Tibial artery (tissue), 4 donors: ENCODE measurements around the gene TRIM52.
"Not testable (repeated sequence)": the region's sequence is repeated elsewhere in the genome, so short reads cannot be mapped to it uniquely, and the experiment has no call there.

Experiments
- DNase-seq, 2 donors: peaks; one replicate each; pipeline ENCODE4 v3.0.0-alpha.2; 2019
- H3K27ac ChIP-seq, 2 donors: fragments of 200-600 bp; sonication (generic) in 1 of 2; 1 replicate in 1 of 2; 2 replicates in 1 of 2; pipeline ENCODE4 v1.5.1; 2018 to 2019; ENCODE audit warnings: mild to moderate bottlenecking in 1 of 2
- H3K27me3 ChIP-seq, 2 donors: fragments of 200-600 bp; sonication (generic) in 1 of 2; one replicate each; pipeline versions ENCODE4 v1.5.1 to v1.6.0; 2016 to 2019
- H3K36me3 ChIP-seq, 3 donors: fragments of 200-600 bp; sonication (generic) in 2 of 3; one replicate each; pipeline ENCODE4 v1.5.1; 2016 to 2019; ENCODE audit warnings: mild to moderate bottlenecking in 2 of 3
- H3K4me1 ChIP-seq, 4 donors: fragments of 200-600 bp; sonication (generic) in 2 of 4; 1 replicate in 3 of 4; 2 replicates in 1 of 4; pipeline ENCODE4 v1.5.1; 2016 to 2019
- H3K4me3 ChIP-seq, 2 donors: fragments of 200-600 bp; sonication (generic) in 1 of 2; 1 replicate in 1 of 2; 2 replicates in 1 of 2; pipeline ENCODE4 v1.5.1; 2018 to 2019; ENCODE audit warnings: mild to moderate bottlenecking in 2 of 2
- H3K9me3 ChIP-seq, 3 donors: fragments of 200-600 bp; sonication (generic) in 1 of 3; one replicate each; pipeline ENCODE4 v1.5.1; 2016 to 2019
- CTCF ChIP-seq, 2 experiments: fragments of 200-600 bp in 1 of 2; fragments of 450-650 bp in 1 of 2; IDR thresholded peaks; one replicate each; pipeline ENCODE4 v1.5.1; 2017 to 2019; ENCODE audit warnings: antibody characterized with exemption in 2 of 2, mild to moderate bottlenecking in 1 of 2, moderate library complexity in 1 of 2
- intact Hi-C: fragments of 100-400 bp; cut with DNase I; formaldehyde crosslinking; loops from one replicate; pipeline ENCODE4 v1.15.0; 2023; ENCODE audit warnings: low total_unique reads

The TRIM52 gene

GRCh38 chr5:181219262-181220177 lies 41.4 kb downstream of the TRIM52 start:
- intact Hi-C loops, result loop anchor here (2.0 kb wide), 1 partner anchor 15 kb away; the partner anchor contains the start of gene TRIM7
- Histone ChIP-seq H3K36me3 (no peaks in the 10 kb centered on the region), H3K27me3 (no peaks in the 10 kb centered on the region), H3K4me1 (peaks cover 6 to 36% (median 15%) of the 10 kb centered on the region in 4 donors), H3K4me3 (no peak overlapping the region), H3K27ac (no peak overlapping the region), H3K9me3 (no peaks in the 10 kb centered on the region)
- TF ChIP-seq CTCF (IDR thresholded peaks at IDR 0.05), result no peak
- no peak for DNase-seq

- Histone ChIP-seq H3K4me3 (peak overlapping the region; percentile 51 to 61), H3K36me3 (no peaks in the 10 kb centered on the region), H3K27me3 (no peaks in the 10 kb centered on the region), H3K4me1 (peaks cover 0 to 29% (median 9%) of the 10 kb centered on the region in 4 donors), H3K27ac (peak overlapping the region; percentile 69 to 75), H3K9me3 (no peaks in the 10 kb centered on the region)
- intact Hi-C loops, result loop anchor here (2.0 kb wide), 1 partner anchor 14 kb away; the partner anchor contains the start of gene TRIM7
- DNase-seq, result no peak
- TF ChIP-seq CTCF (IDR thresholded peaks at IDR 0.05), result no peak
These were observed 42.2 kb downstream of the TRIM52 start for GRCh38 chr5:181218795-181219124.

- Histone ChIP-seq H3K36me3 (no peaks in the 10 kb centered on the region), H3K27me3 (no peaks in the 10 kb centered on the region), H3K4me1 (peaks cover 0 to 29% (median 8%) of the 10 kb centered on the region in 4 donors), H3K9me3 (no peaks in the 10 kb centered on the region), H3K4me3 (peak overlapping the region; percentile 51 to 61), H3K27ac (peak overlapping the region; percentile 69 to 75)
- no peak for TF ChIP-seq CTCF (IDR thresholded peaks at IDR 0.05)
- intact Hi-C loops, result loop anchor here (2.0 kb wide), 1 partner anchor 13 kb away; the partner anchor contains the start of gene TRIM7
- no peak for DNase-seq
These were observed 43.2 kb downstream of the TRIM52 start for GRCh38 chr5:181217803-181218062.

- no peaks in the 10 kb centered on the region for H3K27me3 ChIP-seq
- H3K4me1 ChIP-seq, result peaks cover 0 to 29% (median 8%) of the 10 kb centered on the region in 4 donors
- no peaks in the 10 kb centered on the region for H3K9me3 ChIP-seq
- intact Hi-C loops, result no loop called here
- DNase-seq, result peak; percentile 51 to 79
- no peaks in the 10 kb centered on the region for H3K36me3 ChIP-seq
- peak overlapping the region; percentile 51 to 61 for H3K4me3 ChIP-seq
- peak in 1 of 2 experiments; percentile 8 for TF ChIP-seq CTCF (IDR thresholded peaks at IDR 0.05)
- H3K27ac ChIP-seq, result peak overlapping the region; percentile 69 to 75
These were observed 43.7 kb downstream of the TRIM52 start for GRCh38 chr5:181217111-181217802.

- Histone ChIP-seq H3K27ac (peak overlapping the region; percentile 69 to 75), H3K9me3 (no peaks in the 10 kb centered on the region), H3K4me1 (peaks cover 0 to 26% (median 8%) of the 10 kb centered on the region in 4 donors), H3K36me3 (no peaks in the 10 kb centered on the region), H3K4me3 (peak overlapping the region; percentile 51 to 61), H3K27me3 (no peaks in the 10 kb centered on the region)
- intact Hi-C loops, result no loop called here
- DNase-seq, result no peak
- no peak for TF ChIP-seq CTCF (IDR thresholded peaks at IDR 0.05)
These were observed 44.6 kb downstream of the TRIM52 start for GRCh38 chr5:181215997-181216989.

GRCh38 chr5:181214249-181214648 lies 46.7 kb downstream of the TRIM52 start:
- H3K27me3 ChIP-seq, H3K27ac ChIP-seq, intact Hi-C loops, DNase-seq, H3K36me3 ChIP-seq, H3K4me3 ChIP-seq, H3K9me3 ChIP-seq: not testable (repeated sequence)
- H3K4me1 ChIP-seq, result peaks cover 0 to 26% (median 8%) of the 10 kb centered on the region in 4 donors
